SU-DHL-6 (cell line): ENCODE data around the gene FGFR2.

Source experiments
- H2AFZ ChIP-seq: fragments of 200-600 bp; sonication (generic); 2 replicates; pipeline ENCODE4 v1.6.1; 2014; ENCODE audit warnings: low read depth, mild to moderate bottlenecking, moderate library complexity, mixed read lengths, antibody characterized with exemption, low read length; ENCODE audit not compliant: severe bottlenecking
- H3F3A ChIP-seq: fragments of 200-600 bp; shearing (Covaris generic); 2 replicates; pipeline ENCODE4 v1.6.0; 2016; ENCODE audit warnings: antibody characterized with exemption, mild to moderate bottlenecking; ENCODE audit not compliant: insufficient read depth
- H3K27ac ChIP-seq: fragments of 200-600 bp; sonication (generic); 2 replicates; pipeline ENCODE4 v1.5.1; 2016; ENCODE audit warnings: low read depth, mild to moderate bottlenecking, low read length, moderate library complexity, mixed read lengths
- H3K27me3 ChIP-seq: fragments of 200-600 bp; sonication (generic), shearing (Covaris generic); 2 replicates; pipeline ENCODE4 v1.6.0; 2014; ENCODE audit warnings: mild to moderate bottlenecking, low read length
- H3K36me3 ChIP-seq: fragments of 200-600 bp; sonication (generic); 2 replicates; pipeline ENCODE4 v1.6.1; 2014; ENCODE audit warnings: mild to moderate bottlenecking, low read length, mixed read lengths
- H3K4me2 ChIP-seq: fragments of 300-600, 200-600 bp; shearing (Covaris generic), sonication (generic); 2 replicates; pipeline ENCODE4 v1.6.0; 2014; ENCODE audit warnings: low read length, low read depth, mild to moderate bottlenecking; ENCODE audit not compliant: poor library complexity, severe bottlenecking
- H3K4me3 ChIP-seq: fragments of 200-600 bp; sonication (generic); 2 replicates; pipeline ENCODE4 v1.5.1; 2014; ENCODE audit warnings: antibody characterized with exemption, low read length, mild to moderate bottlenecking, mixed read lengths; ENCODE audit not compliant: insufficient read depth, poor library complexity, severe bottlenecking
- H3K79me2 ChIP-seq: fragments of 200-600 bp; sonication (generic); 2 replicates; pipeline ENCODE4 v1.6.1; 2014; ENCODE audit warnings: mild to moderate bottlenecking, low read length, moderate library complexity; ENCODE audit not compliant: insufficient read depth
- H3K9ac ChIP-seq: fragments of 200-600 bp; sonication (generic); 2 replicates; pipeline ENCODE4 v1.7.0; 2014; ENCODE audit warnings: mild to moderate bottlenecking, low read length
- H3K9me2 ChIP-seq: fragments of 200-600 bp; sonication (generic); replicated peaks from 2 replicates; pipeline ENCODE4 v1.6.1; 2014; ENCODE audit warnings: low read length; ENCODE audit not compliant: insufficient read depth
- H3K9me3 ChIP-seq: fragments of 200-600 bp; sonication (generic); 2 replicates; pipeline ENCODE4 v1.6.1; 2014; ENCODE audit warnings: low read length, mixed read lengths; ENCODE audit not compliant: insufficient read depth
- H4K20me1 ChIP-seq: fragments of 200-600 bp; sonication (generic); 2 replicates; pipeline ENCODE4 v1.6.1; 2014; ENCODE audit warnings: low read depth, mild to moderate bottlenecking, antibody characterized with exemption, low read length, moderate library complexity, mixed read lengths
- CTCF ChIP-seq: fragments of 200-600 bp; sonication (generic); IDR thresholded peaks from one replicate; pipeline ENCODE4 v1.5.1; 2017; ENCODE audit warnings: antibody characterized with exemption, mild to moderate bottlenecking, low read length, moderate library complexity; ENCODE audit not compliant: insufficient read depth, poor library complexity, severe bottlenecking
- EZH2phosphoT487 ChIP-seq: fragments of 200-600 bp; sonication (generic), shearing (Covaris generic); conservative IDR thresholded peaks from 2 replicates; pipeline ENCODE4 v1.6.1; 2018; ENCODE audit warnings: mild to moderate bottlenecking, antibody characterized with exemption, low read length, moderate library complexity, mixed read lengths

The FGFR2 gene

GRCh38 chr10:121525251-121526134 lies 72.8 kb downstream of the FGFR2 start:
- no peak for TF ChIP-seq CTCF
- H3K27ac ChIP-seq, result no peak overlapping the region
- H3F3A ChIP-seq, result no peaks in the 10 kb centered on the region
- no peak overlapping the region for H3K9ac ChIP-seq
- no peak overlapping the region for H3K4me3 ChIP-seq
- H3K27me3 ChIP-seq, result no peaks in the 10 kb centered on the region
- no peak overlapping the region for H2AFZ ChIP-seq
- H3K36me3 ChIP-seq, result no peaks in the 10 kb centered on the region
- H4K20me1 ChIP-seq, result no peaks in the 10 kb centered on the region
- H3K9me2 ChIP-seq, result no peaks in the 10 kb centered on the region
- no peaks in the 10 kb centered on the region for H3K79me2 ChIP-seq
- H3K9me3 ChIP-seq, result no peaks in the 10 kb centered on the region
- H3K4me2 ChIP-seq, result no peak overlapping the region

GRCh38 chr10:121524157-121524817 lies 74.0 kb downstream of the FGFR2 start:
- Histone ChIP-seq H3K27ac (no peak overlapping the region), H3F3A (no peaks in the 10 kb centered on the region), H3K79me2 (no peaks in the 10 kb centered on the region), H4K20me1 (no peaks in the 10 kb centered on the region), H3K9me3 (no peaks in the 10 kb centered on the region), H2AFZ (no peak overlapping the region), H3K4me2 (no peak overlapping the region), H3K9me2 (no peaks in the 10 kb centered on the region), H3K36me3 (no peaks in the 10 kb centered on the region), H3K27me3 (no peaks in the 10 kb centered on the region), H3K9ac (no peak overlapping the region), H3K4me3 (no peak overlapping the region)
- no peak for TF ChIP-seq EZH2phosphoT487
- TF ChIP-seq CTCF, result no peak

GRCh38 chr10:121522831-121523230 lies 75.4 kb downstream of the FGFR2 start:
- Histone ChIP-seq H4K20me1 (no peaks in the 10 kb centered on the region), H2AFZ (no peak overlapping the region), H3K9ac (no peak overlapping the region), H3K9me3 (no peaks in the 10 kb centered on the region), H3K79me2 (no peaks in the 10 kb centered on the region), H3K27me3 (no peaks in the 10 kb centered on the region), H3F3A (no peaks in the 10 kb centered on the region), H3K4me3 (no peak overlapping the region), H3K9me2 (no peaks in the 10 kb centered on the region), H3K4me2 (no peak overlapping the region), H3K36me3 (no peaks in the 10 kb centered on the region), H3K27ac (no peak overlapping the region)
- TF ChIP-seq CTCF (no peak), EZH2phosphoT487 (no peak)
